Measurements from ENCODE around the gene PAGR1. TPM values are rescaled to one million over a fixed set of nuclear protein-coding genes. Genes with fewer than 3 reads are reported as not detected.

The PAGR1 gene
- total and polyA plus RNA-seq, 9 of the 15 experiments (the other 6 are each of a cell fraction or from before 2014, with no cell fraction given), result 1.4 to 58.2 (median 16.8) TPM

DNA sequence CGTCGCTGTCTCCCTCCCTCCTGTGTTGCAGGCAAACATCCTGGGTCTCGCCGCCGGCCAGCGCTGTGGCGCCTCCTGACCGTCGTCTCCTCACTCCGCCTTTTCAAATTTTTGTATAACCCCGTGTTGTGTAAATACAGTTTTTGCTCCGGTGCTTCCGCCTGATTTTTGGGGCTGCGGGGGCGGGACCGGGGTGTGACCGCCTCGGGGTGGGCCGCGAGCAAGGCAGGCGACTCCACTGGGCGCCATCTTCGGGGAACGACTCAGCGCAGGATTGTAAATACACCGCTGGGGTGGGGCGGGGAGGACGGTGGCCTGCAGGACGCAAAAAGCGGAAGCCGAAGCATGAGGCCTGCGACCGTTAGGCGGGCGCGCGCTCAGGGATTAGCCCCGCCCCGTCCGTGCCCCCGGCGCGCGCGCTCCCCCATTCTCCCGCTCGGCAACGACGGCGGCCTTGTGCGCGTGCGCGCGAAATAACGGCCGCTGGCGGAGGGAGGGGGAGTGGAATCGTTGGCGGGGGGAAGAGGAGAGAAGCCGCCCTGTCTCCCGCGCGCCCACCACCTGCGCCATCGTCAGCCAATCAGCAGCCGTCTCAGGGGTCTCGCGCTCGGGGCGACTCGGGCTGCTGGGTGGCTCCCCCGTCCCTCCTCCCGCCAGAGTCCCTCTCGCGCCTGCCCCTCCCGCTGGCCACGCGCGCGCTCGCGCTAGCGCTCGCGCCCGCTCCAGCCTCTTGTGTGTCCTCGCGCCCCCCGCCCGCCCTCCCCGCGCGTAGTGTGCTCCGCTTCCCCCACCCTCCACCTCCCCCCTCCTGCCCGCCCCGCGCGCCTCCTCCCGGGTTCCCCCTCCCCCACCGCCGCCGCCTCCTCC, 10.5 kb upstream of the PAGR1 start (continued):
- TF ChIP-seq, protein P1, sequence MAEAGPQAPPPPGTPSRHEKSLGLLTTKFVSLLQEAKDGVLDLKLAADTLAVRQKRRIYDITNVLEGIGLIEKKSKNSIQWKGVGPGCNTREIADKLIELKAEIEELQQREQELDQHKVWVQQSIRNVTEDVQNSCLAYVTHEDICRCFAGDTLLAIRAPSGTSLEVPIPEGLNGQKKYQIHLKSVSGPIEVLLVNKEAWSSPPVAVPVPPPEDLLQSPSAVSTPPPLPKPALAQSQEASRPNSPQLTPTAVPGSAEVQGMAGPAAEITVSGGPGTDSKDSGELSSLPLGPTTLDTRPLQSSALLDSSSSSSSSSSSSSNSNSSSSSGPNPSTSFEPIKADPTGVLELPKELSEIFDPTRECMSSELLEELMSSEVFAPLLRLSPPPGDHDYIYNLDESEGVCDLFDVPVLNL (CRISPR knock-in tag; IDR thresholded peaks at IDR 0.05; ENCODE audit: low read depth), result peak; percentile 23; the same call in 1 of the 2 replicates
- TF ChIP-seq SMAD3 (CRISPR knock-in tag; conservative IDR thresholded peaks at IDR 0.05), result peak; percentile 64
- peak; percentile 85 for TF ChIP-seq GABPB1 (CRISPR knock-in tag; IDR thresholded peaks at IDR 0.05)
- TF ChIP-seq CAMTA2 (CRISPR knock-in tag; conservative IDR thresholded peaks at IDR 0.05), result 0 out of 2 replicates have a peak, but pooled peaks have one; percentile 78
- TF ChIP-seq NR2C2 (CRISPR knock-in tag; IDR thresholded peaks at IDR 0.05), result no peak
- peak; percentile 74 for TF ChIP-seq NR2C2 (tag; IDR thresholded peaks at IDR 0.05)
- TF ChIP-seq TCF7L2 (IDR thresholded peaks at IDR 0.05; ENCODE audit: low read depth, low read length), result no peak
- TF ChIP-seq HCFC1 (IDR thresholded peaks at IDR 0.05; ENCODE audit: low read depth, low read length), result peak; percentile 74; the same call in 1 of the 2 replicates
- TF ChIP-seq TBL1XR1 (IDR thresholded peaks at IDR 0.05; ENCODE audit: low read length in 2 of 2), result peak; percentile 64 to 89; a peak in 3 of 4 replicates

Data from K562 (cell line).